Measurements from ENCODE around the gene NTM.
"Not testable (repeated sequence)": the region's sequence is repeated elsewhere in the genome, so short reads cannot be mapped to it uniquely, and the experiment has no call there.

NTM gene

GRCh38 chr11:131463649-131464425 is 93.4 kb downstream of the NTM start:
- DNase-seq (ENCODE audit: low read depth) = no peak

GRCh38 chr11:131464461-131464860 is 94.0 kb downstream of the NTM start:
- no peak for DNase-seq (ENCODE audit: low read depth)

DNA sequence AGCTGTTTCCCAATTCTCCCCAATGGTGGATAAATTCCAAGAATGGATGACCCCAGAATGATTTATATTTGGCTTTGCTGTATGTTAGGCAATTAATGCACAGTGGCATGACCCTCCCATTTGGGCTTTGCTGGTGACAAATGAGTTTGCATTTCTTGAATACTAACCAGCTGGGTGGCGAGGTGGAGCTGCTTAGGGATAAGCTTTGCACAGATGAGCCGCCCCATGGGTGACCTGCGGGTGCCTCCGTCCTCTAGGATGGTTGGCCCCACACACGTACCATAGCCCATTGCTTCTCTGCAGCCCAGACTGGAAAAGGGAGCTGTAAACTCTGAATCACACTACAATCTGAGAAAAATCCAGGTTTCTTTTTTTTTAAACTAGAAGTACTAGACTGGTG is 94.6 kb downstream of the NTM start:
- no peak for DNase-seq (ENCODE audit: low read depth)

DNA sequence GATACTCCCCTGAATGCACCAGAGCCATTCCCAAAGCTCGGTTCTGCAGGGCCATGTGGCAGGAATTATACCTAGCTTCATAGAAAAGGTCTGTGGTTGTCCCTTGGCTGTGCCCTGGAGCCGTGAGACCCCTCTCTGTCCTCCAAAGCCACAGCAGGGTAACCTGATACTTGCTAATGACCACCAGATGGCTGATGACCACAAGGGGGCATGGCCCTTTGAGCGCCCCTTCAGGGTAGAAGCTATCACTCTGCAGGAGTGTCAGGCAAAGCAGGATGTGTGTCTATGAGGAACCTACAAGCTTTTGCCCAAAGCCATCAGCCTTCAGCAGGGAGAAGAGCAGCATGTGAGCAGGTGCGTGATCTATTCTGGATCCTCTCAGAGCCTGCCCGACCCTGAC is 95.3 kb downstream of the NTM start:
- no peak for DNase-seq (ENCODE audit: low read depth)

- DNase-seq (ENCODE audit: low read depth) = no peak
Measured at GRCh38 chr11:131467645-131468394, 97.4 kb downstream of the NTM start.

DNA sequence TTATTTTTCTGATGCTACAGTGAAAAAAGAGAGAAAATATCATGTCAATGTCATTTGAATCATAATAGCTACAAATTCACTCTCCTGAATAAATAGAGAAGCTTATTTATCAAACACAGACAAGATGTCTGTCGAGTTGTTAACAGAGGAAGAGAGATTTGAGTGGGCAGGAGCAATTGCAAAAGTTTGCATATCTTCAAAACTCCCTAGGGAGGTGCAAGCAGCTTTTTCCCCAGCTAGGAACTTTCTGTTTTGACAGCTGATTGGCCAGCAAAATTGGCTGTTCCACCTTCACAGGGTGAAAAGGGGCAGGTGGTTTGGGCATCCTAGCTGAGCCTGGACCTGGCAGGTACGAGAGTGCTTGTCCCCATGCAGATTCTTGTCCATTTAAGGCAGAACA is 98.2 kb downstream of the NTM start:
- DNase-seq (ENCODE audit: low read depth) = no peak

GRCh38 chr11:131470216-131470925 is 100.0 kb downstream of the NTM start:
- DNase-seq (ENCODE audit: low read depth) = no peak

GRCh38 chr11:131471976-131472375 is 101.6 kb downstream of the NTM start:
- DNase-seq (ENCODE audit: low read depth) = no peak

DNA sequence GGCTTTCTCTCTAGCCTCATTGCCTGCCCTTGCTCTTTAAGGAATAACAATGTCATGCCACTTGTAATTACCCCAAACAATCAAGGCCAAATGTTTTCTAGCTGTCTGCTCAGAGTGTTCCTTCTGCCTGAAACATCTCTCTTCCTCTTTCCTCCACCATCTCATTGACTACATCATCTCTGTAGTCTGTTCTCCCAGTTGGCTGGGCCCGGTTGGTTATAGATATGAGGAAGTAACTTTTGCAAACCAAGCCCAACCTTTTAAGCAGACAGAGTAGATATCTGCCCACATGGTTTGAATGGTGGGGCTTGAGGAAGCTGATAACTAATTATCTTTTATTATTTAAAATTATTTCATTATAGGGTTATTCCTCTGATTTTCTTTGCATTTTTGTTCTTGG is 104.5 kb downstream of the NTM start:
- no peak for DNase-seq (ENCODE audit: low read depth)

DNA sequence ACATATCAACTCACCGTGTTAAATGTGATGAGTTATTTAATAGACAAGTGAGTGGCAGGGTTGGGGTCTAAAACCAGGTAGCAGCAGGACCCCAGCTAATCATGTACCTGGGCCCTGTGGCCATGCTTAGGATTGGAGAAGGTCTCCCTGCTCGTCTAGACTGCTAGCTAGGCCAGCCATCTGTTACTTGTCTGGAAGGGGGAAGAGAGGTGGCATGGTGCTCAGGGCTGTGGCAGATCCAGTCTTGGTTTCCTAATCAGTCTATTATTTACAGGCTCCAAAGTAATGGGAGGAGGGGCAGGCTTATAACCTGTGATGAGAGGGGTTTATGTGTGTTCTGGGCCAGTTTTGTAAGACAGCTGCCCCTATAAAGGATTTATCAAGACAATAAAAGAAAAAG is 105.9 kb downstream of the NTM start:
- no peak for DNase-seq (ENCODE audit: low read depth)

DNA sequence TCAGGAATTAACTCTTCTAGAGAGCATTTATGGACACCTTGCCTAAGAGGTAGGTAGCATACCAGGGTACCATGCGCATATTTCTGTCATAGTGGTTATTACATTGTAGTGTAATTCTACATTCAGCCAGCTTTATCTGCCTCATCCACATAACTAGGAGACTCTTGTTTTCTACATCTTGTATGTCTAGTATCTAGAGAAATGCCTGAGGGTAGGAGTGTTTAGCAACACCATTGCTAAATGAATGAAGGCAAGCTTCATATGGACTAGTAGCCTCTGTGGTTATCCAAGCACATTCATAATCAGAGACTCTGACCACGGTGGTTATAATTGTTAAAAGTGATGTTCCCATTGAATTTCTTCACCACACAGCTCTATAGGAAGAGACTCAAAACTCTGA is 107.9 kb downstream of the NTM start:
- no peak for DNase-seq (ENCODE audit: low read depth)

DNA sequence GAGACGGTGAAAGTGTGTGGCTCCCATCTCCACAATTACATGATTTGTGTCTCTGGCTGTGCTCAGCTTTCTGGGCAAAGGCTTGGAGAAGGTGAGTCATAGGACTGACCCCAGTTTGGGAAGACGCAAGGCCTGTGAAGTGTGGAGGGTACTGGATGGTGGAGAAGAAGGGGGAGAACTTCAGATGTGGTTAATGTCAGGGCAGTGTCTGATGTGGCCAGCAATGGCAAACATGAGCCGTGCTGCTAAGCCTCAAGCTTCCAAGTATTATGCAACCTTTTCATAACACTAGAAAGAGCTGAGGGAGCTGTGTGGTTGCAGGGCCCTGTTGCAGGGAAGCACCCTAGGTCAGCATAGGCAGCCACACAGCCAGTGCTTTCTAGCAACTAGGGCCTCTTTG is 110.9 kb downstream of the NTM start:
- DNase-seq (ENCODE audit: low read depth) = no peak

GRCh38 chr11:131481971-131482370 is 111.6 kb downstream of the NTM start:
- DNase-seq (ENCODE audit: low read depth) = no peak

DNA sequence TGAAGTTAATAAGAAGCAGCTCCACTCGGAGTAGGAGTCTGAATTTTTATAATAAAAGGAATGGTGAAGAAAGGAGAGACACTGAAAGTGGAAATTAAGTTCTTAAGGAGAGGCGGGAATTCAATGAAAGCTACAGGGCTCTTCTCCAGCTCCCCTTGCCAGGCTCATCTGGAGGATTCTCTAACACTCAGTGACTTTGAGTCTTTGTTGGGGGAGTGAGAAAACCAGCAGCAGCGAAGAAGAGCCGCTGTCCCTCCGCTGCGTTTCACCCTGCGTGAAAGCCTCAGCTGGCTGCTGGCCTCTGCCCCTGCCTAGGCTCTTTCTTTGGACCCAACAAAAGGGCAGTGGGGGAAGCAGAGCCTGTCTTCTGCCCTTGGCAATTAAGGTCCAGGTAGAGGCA is 113.0 kb downstream of the NTM start:
- no peak for DNase-seq (ENCODE audit: low read depth)

- no peak for DNase-seq (ENCODE audit: low read depth)
Measured at GRCh38 chr11:131483877-131484276, 113.5 kb downstream of the NTM start.

DNA sequence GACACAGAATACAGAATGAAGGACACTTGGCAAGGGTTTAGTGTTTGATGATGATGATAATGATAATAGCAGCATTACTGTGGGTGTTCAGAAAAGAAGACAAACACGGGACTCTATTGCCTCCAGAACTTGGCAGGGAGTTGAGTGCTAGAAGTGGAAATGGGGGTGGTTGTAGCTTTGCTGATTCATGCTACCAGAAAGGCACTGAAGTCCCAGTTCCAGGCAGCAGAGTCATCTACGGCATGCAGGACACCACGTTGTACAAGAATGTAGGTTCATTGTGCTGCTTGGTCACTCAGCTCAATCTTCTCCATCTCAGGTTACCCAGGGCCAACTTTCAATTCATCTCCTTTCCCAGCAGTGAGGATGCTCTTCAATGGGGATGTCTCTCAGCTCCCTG is 115.7 kb downstream of the NTM start:
- no peak for DNase-seq (ENCODE audit: low read depth)

- no peak for DNase-seq (ENCODE audit: low read depth)
Measured at GRCh38 chr11:131486937-131487635, 116.7 kb downstream of the NTM start.

GRCh38 chr11:131488238-131488637 is 117.8 kb downstream of the NTM start:
- no peak for DNase-seq (ENCODE audit: low read depth)

DNA sequence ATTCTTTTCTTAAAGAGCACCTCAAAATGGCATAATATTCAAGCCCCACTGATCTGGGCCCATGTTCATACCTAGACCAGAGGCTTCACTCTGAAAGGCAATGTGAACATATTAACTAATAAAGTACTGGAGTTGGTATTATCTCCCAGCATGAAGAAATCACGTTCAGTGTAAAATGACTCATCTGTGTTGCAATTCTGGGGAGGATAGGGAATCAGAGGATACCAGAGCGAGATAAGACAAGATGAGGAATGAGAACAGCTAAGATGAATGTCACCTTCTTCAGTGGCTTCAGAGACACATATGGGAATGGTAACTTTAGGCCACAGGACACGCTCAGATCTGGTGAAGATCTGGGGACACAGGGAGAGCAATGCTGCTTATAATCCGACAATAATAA is 121.1 kb downstream of the NTM start:
- no peak for DNase-seq (ENCODE audit: low read depth)

DNA sequence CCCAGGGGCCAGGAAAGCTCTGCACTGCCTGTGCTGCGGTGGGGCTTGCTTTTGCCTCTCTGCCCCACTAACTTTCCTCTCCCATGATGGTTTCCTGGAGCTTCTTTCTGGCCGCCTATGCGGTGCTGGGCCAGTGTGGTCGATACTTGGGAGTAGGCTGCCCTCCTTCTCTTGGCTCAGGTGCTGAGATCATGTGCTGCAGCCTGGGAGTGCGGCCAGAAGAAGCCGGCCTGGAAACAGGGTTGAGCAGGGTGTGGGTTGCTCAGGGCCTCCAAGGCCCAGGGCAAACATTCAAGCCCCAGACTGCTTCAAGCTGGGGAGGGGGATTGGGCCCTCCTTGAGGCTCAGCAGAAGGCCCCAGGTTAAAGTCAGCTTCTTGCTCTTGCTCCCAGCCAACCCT is 125.0 kb downstream of the NTM start:
- DNase-seq (ENCODE audit: low read depth) = no peak

DNA sequence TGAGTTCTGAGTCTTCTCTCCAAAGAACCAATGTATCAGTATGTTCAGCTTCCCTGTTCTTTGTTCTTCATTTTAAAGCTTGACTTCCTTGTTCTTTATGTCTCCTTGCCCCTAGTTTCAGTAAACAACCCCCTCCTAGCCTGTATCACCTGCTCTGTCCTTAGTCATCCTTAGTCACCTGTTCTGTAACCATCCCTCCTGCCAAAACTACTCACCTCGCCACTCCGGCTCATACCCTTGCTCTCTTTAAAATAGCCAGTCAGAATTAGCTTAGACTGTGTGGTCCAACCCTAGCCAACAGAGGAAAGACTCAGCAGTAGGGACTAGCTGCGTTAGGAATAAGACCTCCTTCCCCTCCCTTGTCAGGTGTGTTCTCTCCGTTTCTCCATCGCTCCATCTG is 127.3 kb downstream of the NTM start:
- not testable (repeated sequence) for DNase-seq (ENCODE audit: low read depth)

DNA sequence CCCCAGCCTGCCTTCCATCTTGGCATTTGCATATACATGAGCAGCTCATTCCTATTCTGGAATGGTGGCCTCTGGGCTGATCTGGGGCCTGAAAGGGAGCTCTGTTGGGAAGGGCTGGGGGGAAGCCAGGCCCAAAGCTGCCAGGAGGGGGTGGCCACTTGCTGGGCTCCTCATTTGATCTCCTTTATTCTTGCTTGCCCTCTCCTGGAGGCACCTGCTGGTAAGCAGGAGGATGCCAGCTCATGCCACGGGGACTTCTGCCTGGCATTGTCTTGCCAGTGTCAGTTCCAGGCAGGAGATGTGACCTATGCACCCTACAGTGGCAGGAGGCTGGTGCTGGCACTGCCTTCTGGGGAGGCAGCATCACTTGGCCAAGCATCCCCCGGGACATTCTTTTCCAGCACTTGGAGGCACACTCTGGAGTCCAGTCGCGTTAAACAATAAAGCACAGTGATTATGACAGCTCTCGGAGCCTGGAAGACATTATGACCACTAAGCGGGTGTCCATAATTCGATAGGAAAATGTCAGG is 128.3 kb downstream of the NTM start:
- DNase-seq (ENCODE audit: low read depth) = no peak
